Hepatocyte (in vitro differentiated cells): ENCODE measurements around the gene PIP4P1. TPM values are rescaled to one million over a fixed set of nuclear protein-coding genes. Genes with fewer than 3 reads are reported as not detected.

Experiments
- DNase-seq: peaks from one replicate; pipeline ENCODE4 v3.0.0-alpha.2; 2016; ENCODE audit warnings: low spot score
- H2AFZ ChIP-seq: fragments of 200-600 bp; sonication (generic); 2 replicates; pipeline ENCODE4 v1.6.0; 2016; ENCODE audit warnings: antibody characterized with exemption, mild to moderate bottlenecking
- H3K27ac ChIP-seq: fragments of 200-600 bp; sonication (generic); 2 replicates; pipeline ENCODE4 v1.5.1; 2016; ENCODE audit warnings: mild to moderate bottlenecking
- H3K27me3 ChIP-seq: fragments of 200-600 bp; sonication (generic); 2 replicates; pipeline ENCODE4 v1.6.1; 2016
- H3K36me3 ChIP-seq: fragments of 200-600 bp; sonication (generic); replicated peaks from 2 replicates; pipeline ENCODE4 v1.5.1; 2016; ENCODE audit warnings: low read depth; ENCODE audit not compliant: insufficient read depth
- H3K4me1 ChIP-seq: fragments of 200-600 bp; sonication (generic); 2 replicates; pipeline ENCODE4 v1.5.1; 2016; ENCODE audit warnings: mild to moderate bottlenecking, moderate library complexity; ENCODE audit not compliant: insufficient read depth
- H3K4me2 ChIP-seq: fragments of 200-600 bp; sonication (generic); 2 replicates; pipeline ENCODE4 v1.6.0; 2016
- H3K4me3 ChIP-seq: fragments of 200-600 bp; sonication (generic); 2 replicates; pipeline ENCODE4 v1.5.1; 2016; ENCODE audit warnings: mild to moderate bottlenecking
- H3K79me2 ChIP-seq: fragments of 200-600 bp; sonication (generic); 2 replicates; pipeline ENCODE4 v1.6.0; 2017; ENCODE audit warnings: mild to moderate bottlenecking
- H3K9me2 ChIP-seq: fragments of 200-600 bp; sonication (generic); replicated peaks from 2 replicates; pipeline ENCODE4 v1.6.0; 2017; ENCODE audit warnings: mild to moderate bottlenecking; ENCODE audit not compliant: insufficient read depth
- H3K9me3 ChIP-seq: fragments of 200-600 bp; sonication (generic); 2 replicates; pipeline ENCODE4 v1.5.1; 2016; ENCODE audit warnings: low read depth, mild to moderate bottlenecking
- H4K20me1 ChIP-seq: fragments of 200-600 bp; sonication (generic); 2 replicates; pipeline ENCODE4 v1.6.0; 2016; ENCODE audit warnings: mild to moderate bottlenecking; ENCODE audit not compliant: insufficient read depth, poor library complexity, severe bottlenecking
- CTCF ChIP-seq: fragments of 200-600 bp; sonication (generic); IDR thresholded peaks from 2 replicates; pipeline ENCODE4 v1.5.1; 2016; ENCODE audit warnings: antibody characterized with exemption, mild to moderate bottlenecking; ENCODE audit not compliant: poor library complexity
- EZH2 ChIP-seq: fragments of 200-600 bp; sonication (generic); IDR thresholded peaks from 2 replicates; pipeline ENCODE4 v1.6.1; 2016; ENCODE audit warnings: antibody characterized with exemption, mild to moderate bottlenecking, borderline replicate concordance
- EZH2phosphoT487 ChIP-seq: fragments of 200-600 bp; sonication (generic); IDR thresholded peaks from one replicate; pipeline ENCODE4 v1.6.1; 2018; ENCODE audit warnings: antibody characterized with exemption, mild to moderate bottlenecking, low read depth, moderate library complexity; ENCODE audit not compliant: unreplicated experiment, severe bottlenecking
- WGBS: methylation state at CpG from one replicate; pipeline ENCODE4 v1.1.6; 2016; ENCODE audit warnings: low lambda C conversion rate; ENCODE audit errors: missing lambda C conversion rate; 5-methylcytosine and 5-hydroxymethylcytosine counted together
- polyA plus RNA-seq: library from polyadenylated mRNA; unstranded; fragments of >200 nt; fragmentation: Nextera tagmentation; extraction: Ambion mirVana; gene quantifications from 2 replicates; pipeline ENCODE4 v1.2.1, GENCODE V29; 2016
- total RNA-seq: library from RNA; depleted of rRNA; stranded (reverse); fragments of >200 nt; gene quantifications from 2 replicates; pipeline ENCODE4 v1.2.3, GENCODE V29; 2014

Gene PIP4P1
- total and polyA plus RNA-seq, 2 experiments from 2014 or later: 40.1 to 85.0 TPM

- 58% methylated on average over 3 of the region's 3 CpGs for WGBS
- peak; percentile 53 for TF ChIP-seq CTCF
- no peak for TF ChIP-seq EZH2
- no peaks in the 10 kb centered on the region for H3K9me2 ChIP-seq
- H2AFZ ChIP-seq: no peak overlapping the region
- H3K36me3 ChIP-seq: no peaks in the 10 kb centered on the region
- no peaks in the 10 kb centered on the region for H3K9me3 ChIP-seq
- H3K4me2 ChIP-seq: peak overlapping the region; percentile 45
- peaks cover 16% of the 10 kb centered on the region for H3K79me2 ChIP-seq
- peak overlapping the region; percentile 84 for H3K27ac ChIP-seq
- H3K4me3 ChIP-seq: no peak overlapping the region
- peak; percentile 58 for DNase-seq
- no peaks in the 10 kb centered on the region for H3K27me3 ChIP-seq
- no peaks in the 10 kb centered on the region for H4K20me1 ChIP-seq
- H3K4me1 ChIP-seq: peaks cover 17% of the 10 kb centered on the region
Measured at GRCh38 chr14:20415782-20416206, 45.4 kb downstream of the PIP4P1 start.

- H3K9me2 ChIP-seq: no peaks in the 10 kb centered on the region
- no peaks in the 10 kb centered on the region for H3K36me3 ChIP-seq
- peak overlapping the region; percentile 98 for H3K27ac ChIP-seq
- H3K4me2 ChIP-seq: peak overlapping the region; percentile 81
- WGBS: under 1% methylated on average over 9 of the region's 9 CpGs
- H2AFZ ChIP-seq: peak overlapping the region; percentile 90
- H4K20me1 ChIP-seq: no peaks in the 10 kb centered on the region
- peak overlapping the region; percentile 62 for H3K4me3 ChIP-seq
- no peaks in the 10 kb centered on the region for H3K9me3 ChIP-seq
- H3K79me2 ChIP-seq: peaks cover 32% of the 10 kb centered on the region
- peak; percentile 43 for DNase-seq
- TF ChIP-seq CTCF (no peak), EZH2phosphoT487 (no peak), EZH2 (no peak)
- H3K27me3 ChIP-seq: no peaks in the 10 kb centered on the region
- H3K4me1 ChIP-seq: peaks cover 8% of the 10 kb centered on the region
Measured at GRCh38 chr14:20413744-20414082, 47.5 kb downstream of the PIP4P1 start.

GRCh38 chr14:20412876-20413743, 48.1 kb downstream of the PIP4P1 start, which contains the start of gene TEP1:
TSS of gene TEP1 (minus strand) at chr14:20413501. CDS start at chr14:20408439, 5,062 bp downstream.
- DNase-seq: peak; percentile 94
- WGBS: 3% methylated on average over 42 of the region's 43 CpGs
- TF ChIP-seq EZH2phosphoT487 (no peak), EZH2 (no peak), CTCF (no peak)
- peak within 1 kb of the TSS; percentile 62 for H3K4me3 ChIP-seq
- H3K4me2 ChIP-seq: peak within 1 kb of the TSS; percentile 81
- H3K9me2 ChIP-seq: no peaks in the 10 kb centered on the region
- H4K20me1 ChIP-seq: no peaks in the 10 kb centered on the region
- no peaks in the 10 kb centered on the region for H3K27me3 ChIP-seq
- H3K79me2 ChIP-seq: peaks cover 32% of the 10 kb centered on the region
- no peaks in the 10 kb centered on the region for H3K36me3 ChIP-seq
- H3K4me1 ChIP-seq: peaks cover 7% of the 10 kb centered on the region
- peak within 1 kb of the TSS; percentile 98 for H3K27ac ChIP-seq
- H3K9me3 ChIP-seq: no peaks in the 10 kb centered on the region
- H2AFZ ChIP-seq: peak within 1 kb of the TSS; percentile 90
